Measurements from ENCODE around the gene SPATA18. TPM values are rescaled to one million over a fixed set of nuclear protein-coding genes. Genes with fewer than 3 reads are reported as not detected.

The SPATA18 gene
- total RNA-seq, 1 donor from 2014 or later, result 17.0 TPM

- TF ChIP-seq CTCF (conservative IDR thresholded peaks at IDR 0.05), result no peak
- Mint-ChIP-seq H3K4me3 (no peak overlapping the region), H3K4me1 (ENCODE audit: unreplicated experiment) (peaks cover 31% of the 10 kb centered on the region), H3K9me3 (no peaks in the 10 kb centered on the region), H3K36me3 (no peaks in the 10 kb centered on the region), H3K27ac (no peak overlapping the region), H3K27me3 (no peaks in the 10 kb centered on the region)
- DNase-seq (ENCODE audit: extremely low spot score, unreplicated experiment), result no peak
Observed at GRCh38 chr4:52107336-52107735, 56.2 kb downstream of the SPATA18 start.

- H3K27ac Mint-ChIP-seq, result no peak overlapping the region
- no peak overlapping the region for H3K4me3 Mint-ChIP-seq
- DNase-seq (ENCODE audit: extremely low spot score, unreplicated experiment), result no peak
- H3K27me3 Mint-ChIP-seq, result no peaks in the 10 kb centered on the region
- H3K4me1 Mint-ChIP-seq (ENCODE audit: unreplicated experiment), result peaks cover 31% of the 10 kb centered on the region
- H3K9me3 Mint-ChIP-seq, result no peaks in the 10 kb centered on the region
- TF ChIP-seq CTCF (conservative IDR thresholded peaks at IDR 0.05), result peak; percentile 53
- no peaks in the 10 kb centered on the region for H3K36me3 Mint-ChIP-seq
Observed at GRCh38 chr4:52107745-52108144, 56.6 kb downstream of the SPATA18 start.

- no peak for TF ChIP-seq CTCF (conservative IDR thresholded peaks at IDR 0.05)
- no peak overlapping the region for H3K4me3 Mint-ChIP-seq
- H3K9me3 Mint-ChIP-seq, result no peaks in the 10 kb centered on the region
- no peak overlapping the region for H3K27ac Mint-ChIP-seq
- H3K4me1 Mint-ChIP-seq (ENCODE audit: unreplicated experiment), result peaks cover 26% of the 10 kb centered on the region
- no peak for DNase-seq (ENCODE audit: extremely low spot score, unreplicated experiment)
- H3K36me3 Mint-ChIP-seq, result no peaks in the 10 kb centered on the region
- no peaks in the 10 kb centered on the region for H3K27me3 Mint-ChIP-seq
Observed at GRCh38 chr4:52110171-52110570, 59.1 kb downstream of the SPATA18 start.

GRCh38 chr4:52111995-52112394 is 60.9 kb downstream of the SPATA18 start:
- Mint-ChIP-seq H3K36me3 (no peaks in the 10 kb centered on the region), H3K27me3 (no peaks in the 10 kb centered on the region), H3K4me3 (no peak overlapping the region), H3K4me1 (ENCODE audit: unreplicated experiment) (peaks cover 10% of the 10 kb centered on the region), H3K27ac (no peak overlapping the region), H3K9me3 (no peaks in the 10 kb centered on the region)
- TF ChIP-seq CTCF (conservative IDR thresholded peaks at IDR 0.05), result no peak
- DNase-seq (ENCODE audit: extremely low spot score, unreplicated experiment), result no peak

- no peak overlapping the region for H3K27ac Mint-ChIP-seq
- DNase-seq (ENCODE audit: extremely low spot score, unreplicated experiment), result no peak
- no peaks in the 10 kb centered on the region for H3K9me3 Mint-ChIP-seq
- H3K36me3 Mint-ChIP-seq, result no peaks in the 10 kb centered on the region
- no peak for TF ChIP-seq CTCF (conservative IDR thresholded peaks at IDR 0.05)
- H3K27me3 Mint-ChIP-seq, result no peaks in the 10 kb centered on the region
- peaks cover 8% of the 10 kb centered on the region for H3K4me1 Mint-ChIP-seq (ENCODE audit: unreplicated experiment)
- H3K4me3 Mint-ChIP-seq, result no peak overlapping the region
Observed at GRCh38 chr4:52112411-52112810, 61.3 kb downstream of the SPATA18 start.

- Mint-ChIP-seq H3K9me3 (no peaks in the 10 kb centered on the region), H3K4me3 (no peak overlapping the region), H3K27me3 (no peaks in the 10 kb centered on the region), H3K4me1 (ENCODE audit: unreplicated experiment) (no peaks in the 10 kb centered on the region), H3K27ac (no peak overlapping the region), H3K36me3 (no peaks in the 10 kb centered on the region)
- no peak for DNase-seq (ENCODE audit: extremely low spot score, unreplicated experiment)
- no peak for TF ChIP-seq CTCF (conservative IDR thresholded peaks at IDR 0.05)
Observed at GRCh38 chr4:52116641-52117040, 65.5 kb downstream of the SPATA18 start.

Measured in type B pancreatic cell (in vitro differentiated cells).